Astrocyte of the spinal cord (primary cell): ENCODE data around the gene POMT1.

Experiments used
- DNase-seq: peaks from one replicate; pipeline ENCODE4 v3.0.0; 2011; ENCODE audit warnings: low read depth, low spot score
- H3K4me3 ChIP-seq: 2 replicates; pipeline ENCODE4 v1.5.1; 2011; ENCODE audit warnings: low read depth, mild to moderate bottlenecking, low read length, moderate library complexity
- in situ Hi-C: cut with HindIII; loops from 2 replicates; pipeline ENCODE4 v1.10.0; 2017; ENCODE audit warnings: low sequenced_read_pairs
- TF ChIP-seq, protein P1 (sequence below): IDR thresholded peaks from 2 replicates; pipeline ENCODE4 v1.5.1; 2012; ENCODE audit warnings: low read depth, mild to moderate bottlenecking, low read length, inconsistent platforms

The POMT1 gene

DNA sequence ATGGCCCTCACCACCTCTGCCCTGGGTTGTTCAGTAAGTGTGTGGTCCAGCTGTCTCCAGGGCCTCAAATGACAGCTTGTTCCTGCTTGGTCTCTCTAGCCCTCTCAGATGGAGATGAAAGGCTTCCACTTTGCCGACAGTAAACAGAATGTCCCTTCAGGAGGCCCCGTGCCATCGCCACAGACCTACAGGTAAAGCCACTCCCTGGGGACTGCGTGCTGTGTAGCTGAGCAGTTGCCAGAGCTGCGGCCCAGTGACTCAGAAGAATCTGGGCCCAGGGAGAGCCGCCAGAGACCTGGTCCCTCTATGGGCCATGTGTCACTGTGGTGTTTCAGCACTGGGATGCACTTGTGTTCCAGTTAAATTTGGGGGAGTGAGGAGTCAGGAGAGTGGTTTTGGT is 10.6 kb upstream of the POMT1 start:
- H3K4me3 ChIP-seq: no peak overlapping the region
- DNase-seq: no peak
- in situ Hi-C loops: no loop called here
- TF ChIP-seq, protein P1, sequence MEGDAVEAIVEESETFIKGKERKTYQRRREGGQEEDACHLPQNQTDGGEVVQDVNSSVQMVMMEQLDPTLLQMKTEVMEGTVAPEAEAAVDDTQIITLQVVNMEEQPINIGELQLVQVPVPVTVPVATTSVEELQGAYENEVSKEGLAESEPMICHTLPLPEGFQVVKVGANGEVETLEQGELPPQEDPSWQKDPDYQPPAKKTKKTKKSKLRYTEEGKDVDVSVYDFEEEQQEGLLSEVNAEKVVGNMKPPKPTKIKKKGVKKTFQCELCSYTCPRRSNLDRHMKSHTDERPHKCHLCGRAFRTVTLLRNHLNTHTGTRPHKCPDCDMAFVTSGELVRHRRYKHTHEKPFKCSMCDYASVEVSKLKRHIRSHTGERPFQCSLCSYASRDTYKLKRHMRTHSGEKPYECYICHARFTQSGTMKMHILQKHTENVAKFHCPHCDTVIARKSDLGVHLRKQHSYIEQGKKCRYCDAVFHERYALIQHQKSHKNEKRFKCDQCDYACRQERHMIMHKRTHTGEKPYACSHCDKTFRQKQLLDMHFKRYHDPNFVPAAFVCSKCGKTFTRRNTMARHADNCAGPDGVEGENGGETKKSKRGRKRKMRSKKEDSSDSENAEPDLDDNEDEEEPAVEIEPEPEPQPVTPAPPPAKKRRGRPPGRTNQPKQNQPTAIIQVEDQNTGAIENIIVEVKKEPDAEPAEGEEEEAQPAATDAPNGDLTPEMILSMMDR: no peak

- in situ Hi-C loops: no loop called here
- no peak overlapping the region for H3K4me3 ChIP-seq
- TF ChIP-seq, protein P1: no peak
- no peak for DNase-seq
These were observed 8.3 kb upstream of the POMT1 start for GRCh38 chr9:131494296-131494870.

DNA sequence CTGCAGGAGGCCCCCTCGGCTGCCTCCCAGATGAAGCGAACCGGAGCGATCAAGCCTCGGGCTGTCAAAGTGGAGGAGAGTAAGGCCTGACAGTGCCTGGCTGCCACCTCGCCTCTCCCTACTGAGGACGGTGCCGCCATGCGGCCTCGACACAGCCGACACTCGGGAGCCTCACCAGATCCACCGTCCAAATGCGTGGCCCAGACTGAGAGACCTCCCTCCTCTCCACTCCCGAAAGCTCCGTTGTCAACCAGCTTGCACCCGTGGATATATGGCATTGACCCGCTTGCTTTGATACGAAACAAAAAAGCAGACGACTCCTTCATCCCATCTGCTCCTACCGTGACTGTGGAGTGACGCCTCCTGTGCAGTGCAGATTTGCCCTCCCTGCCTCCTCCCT is 6.9 kb upstream of the POMT1 start:
- no peak overlapping the region for H3K4me3 ChIP-seq
- in situ Hi-C loops: no loop called here
- TF ChIP-seq, protein P1: no peak
- DNase-seq: no peak

- in situ Hi-C loops: no loop called here
- no peak overlapping the region for H3K4me3 ChIP-seq
- no peak for DNase-seq
- TF ChIP-seq, protein P1: no peak
These were observed 5.8 kb upstream of the POMT1 start for GRCh38 chr9:131496844-131497405.

- TF ChIP-seq, protein P1: no peak
- no peak for DNase-seq
- H3K4me3 ChIP-seq: no peak overlapping the region
- in situ Hi-C loops: no loop called here
These were observed 3.4 kb upstream of the POMT1 start for GRCh38 chr9:131499254-131499767.

DNA sequence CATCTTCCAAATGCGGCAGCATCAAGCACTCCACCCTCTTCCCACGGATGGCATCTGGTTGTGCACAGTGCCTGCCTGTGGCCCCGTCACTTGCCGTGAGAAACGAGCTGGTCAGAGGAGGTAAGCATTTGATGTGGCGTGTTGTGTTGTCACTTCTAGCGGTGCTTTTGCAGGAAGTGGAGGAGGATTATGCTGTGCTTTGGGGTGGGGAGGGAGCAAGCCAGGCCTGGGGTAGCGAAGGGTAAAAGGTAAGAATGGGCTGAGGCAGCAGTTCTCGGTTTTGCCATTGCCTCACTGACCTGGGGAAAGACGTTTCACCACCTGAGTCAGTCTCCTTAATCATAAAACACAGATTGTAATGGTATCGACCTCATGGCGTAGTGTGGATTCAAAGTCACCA is 2.3 kb upstream of the POMT1 start:
- H3K4me3 ChIP-seq: no peak overlapping the region
- TF ChIP-seq, protein P1: no peak
- DNase-seq: no peak
- in situ Hi-C loops: no loop called here
